HG03571 (cell line): ENCODE results near the gene SNED1.

Experiments
- ATAC-seq: cut with Tn5 transposase; IDR thresholded peaks from one replicate; pipeline ENCODE4 v1.9.1; 2021; ENCODE audit not compliant: unreplicated experiment

The SNED1 gene

DNA sequence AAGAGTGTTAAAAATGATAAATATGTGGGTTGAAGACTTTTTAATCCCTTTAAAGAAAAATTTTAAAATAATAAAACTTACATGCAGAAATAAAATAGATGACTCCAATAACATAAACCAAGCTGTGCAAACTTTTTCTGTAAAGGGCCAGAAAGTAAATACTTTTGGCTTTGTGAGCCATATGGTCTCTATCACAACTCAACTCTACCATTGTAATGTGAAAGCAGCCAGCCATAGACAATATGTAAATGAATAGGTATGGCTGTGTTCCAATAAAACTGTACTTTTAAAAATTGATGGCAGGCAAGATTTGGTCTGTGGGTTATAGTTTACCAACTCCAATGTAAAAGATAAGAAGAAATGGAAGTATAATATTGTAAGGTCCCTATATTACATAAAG lies 45.2 kb downstream of the SNED1 start:
- no peak for ATAC-seq

- no peak for ATAC-seq
Observed at GRCh38 chr2:241047253-241048010, 49.0 kb downstream of the SNED1 start.

DNA sequence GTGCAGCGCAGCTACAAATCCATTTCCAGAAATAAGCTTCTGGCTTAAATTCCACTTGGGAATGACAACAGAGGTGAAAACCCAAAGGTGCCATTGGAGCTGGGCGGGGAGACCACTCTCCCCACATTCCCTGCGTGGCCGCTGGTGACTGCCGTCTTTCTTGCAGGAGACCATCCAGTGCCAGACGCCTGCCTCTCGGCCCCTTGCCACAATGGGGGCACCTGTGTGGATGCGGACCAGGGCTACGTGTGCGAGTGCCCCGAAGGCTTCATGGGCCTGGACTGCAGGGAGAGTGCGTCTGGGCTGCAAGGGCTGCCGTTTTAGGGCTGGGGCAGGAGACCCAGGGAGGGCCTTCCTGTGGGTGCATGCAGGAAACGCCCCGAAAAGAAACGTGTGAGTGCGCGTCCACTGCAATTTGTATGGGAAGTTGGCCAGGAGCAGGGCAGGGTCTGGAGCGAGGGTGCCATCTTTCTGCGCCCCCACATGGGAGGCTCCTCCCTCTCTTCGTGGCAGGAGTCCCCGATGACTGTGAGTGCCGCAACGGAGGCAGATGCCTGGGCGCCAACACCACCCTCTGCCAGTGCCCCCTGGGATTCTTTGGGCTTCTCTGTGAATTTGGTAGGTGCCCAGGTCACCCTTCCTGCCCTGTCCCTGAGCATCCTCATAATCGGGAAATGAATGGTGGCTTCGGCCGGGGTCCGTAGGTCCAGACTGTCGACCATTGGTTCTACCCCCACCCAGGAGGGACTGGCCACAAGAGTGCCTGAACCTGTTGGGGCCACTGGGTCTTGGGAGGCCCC lies 49.9 kb downstream of the SNED1 start:
- no peak for ATAC-seq

GRCh38 chr2:241048949-241049343 lies 50.5 kb downstream of the SNED1 start:
- ATAC-seq, result no peak

GRCh38 chr2:241049739-241050623 lies 51.6 kb downstream of the SNED1 start:
- no peak for ATAC-seq

GRCh38 chr2:241050624-241051577 lies 52.5 kb downstream of the SNED1 start:
- no peak for ATAC-seq

- ATAC-seq, result no peak
Observed at GRCh38 chr2:241051578-241052487, 53.4 kb downstream of the SNED1 start.

DNA sequence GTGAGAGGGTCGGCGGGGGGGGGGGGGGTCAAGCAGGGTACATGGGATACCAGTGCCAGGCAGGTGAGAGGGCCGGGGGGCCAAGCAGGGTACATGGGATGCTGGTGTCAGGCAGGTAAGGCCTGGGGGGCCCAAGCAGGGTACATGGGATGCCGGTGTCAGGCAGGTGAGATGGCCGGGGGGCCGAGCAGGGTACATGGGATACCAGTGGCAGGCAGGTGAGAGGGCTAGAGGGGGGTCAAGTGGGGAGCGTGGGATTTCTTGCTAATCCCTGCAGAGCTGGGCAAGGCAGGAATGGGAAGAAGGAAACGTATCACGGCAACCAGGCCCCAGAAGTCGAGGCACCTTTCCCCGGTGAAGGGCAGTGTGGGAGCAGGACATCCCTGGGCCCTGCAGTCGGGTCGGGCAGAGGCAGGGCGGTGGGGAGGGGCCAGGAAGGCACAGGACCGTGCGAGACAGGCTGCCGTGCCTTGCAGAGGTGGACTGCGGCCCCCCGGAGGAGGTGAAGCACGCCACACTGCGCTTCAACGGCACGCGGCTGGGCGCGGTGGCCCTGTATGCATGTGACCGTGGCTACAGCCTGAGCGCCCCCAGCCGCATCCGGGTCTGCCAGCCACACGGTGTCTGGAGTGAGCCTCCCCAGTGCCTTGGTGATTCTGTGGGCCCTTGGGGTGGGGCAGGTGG lies 54.4 kb downstream of the SNED1 start:
- ATAC-seq, result no peak

DNA sequence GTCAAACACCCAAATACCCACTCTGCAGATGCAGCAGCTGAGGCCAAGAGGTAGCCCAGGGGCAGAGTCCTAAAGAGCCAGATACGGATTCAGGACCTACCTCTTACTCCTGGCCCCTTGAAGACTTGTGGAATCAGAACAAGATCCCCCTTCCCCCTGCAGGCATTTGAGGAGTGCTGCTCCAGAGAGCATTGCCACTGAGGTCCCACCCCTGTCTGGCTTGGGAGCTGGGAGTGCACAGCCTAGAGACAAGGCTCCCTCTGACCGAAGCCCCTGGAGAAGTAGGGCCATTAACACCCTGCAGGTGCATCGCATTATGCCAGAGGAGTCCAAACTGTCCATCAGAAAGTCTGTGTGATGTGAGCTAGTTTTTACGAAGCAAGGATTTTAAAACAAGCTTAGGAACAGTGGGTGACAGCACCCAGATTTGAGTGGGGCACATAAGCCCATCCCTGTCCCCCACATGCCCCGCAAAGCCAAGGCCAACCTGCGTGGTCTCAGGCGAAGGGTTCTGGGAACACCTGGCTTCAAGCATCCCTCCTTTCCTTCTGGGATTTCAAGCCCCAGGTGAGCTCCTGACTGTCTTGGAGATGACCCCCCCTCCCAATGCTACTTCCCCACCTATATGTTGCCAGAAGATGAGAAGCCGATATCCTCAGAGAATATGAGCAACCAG lies 55.3 kb downstream of the SNED1 start:
- no peak for ATAC-seq

DNA sequence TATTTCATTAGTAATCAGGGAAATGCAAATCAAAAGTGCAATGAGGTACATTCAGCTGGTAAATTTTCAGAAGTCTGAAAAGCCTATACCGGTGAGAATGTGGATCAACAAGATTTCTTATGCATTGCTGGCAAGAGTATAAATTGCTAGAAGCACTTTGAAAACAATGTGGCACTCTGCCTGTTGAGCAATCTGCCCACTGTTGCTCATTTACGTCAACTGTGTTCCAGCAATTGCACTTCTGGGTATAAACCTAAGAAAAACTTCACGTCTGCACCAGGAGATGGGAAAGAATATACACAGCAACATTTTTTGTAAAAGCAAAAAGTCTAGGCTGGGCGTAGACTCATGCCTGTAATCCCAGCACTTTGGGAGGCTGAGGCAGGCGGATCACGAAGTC lies 62.9 kb downstream of the SNED1 start:
- no peak for ATAC-seq

- no peak for ATAC-seq
Observed at GRCh38 chr2:241062389-241063092, 64.1 kb downstream of the SNED1 start.

GRCh38 chr2:241063093-241063551 lies 64.7 kb downstream of the SNED1 start:
- no peak for ATAC-seq

DNA sequence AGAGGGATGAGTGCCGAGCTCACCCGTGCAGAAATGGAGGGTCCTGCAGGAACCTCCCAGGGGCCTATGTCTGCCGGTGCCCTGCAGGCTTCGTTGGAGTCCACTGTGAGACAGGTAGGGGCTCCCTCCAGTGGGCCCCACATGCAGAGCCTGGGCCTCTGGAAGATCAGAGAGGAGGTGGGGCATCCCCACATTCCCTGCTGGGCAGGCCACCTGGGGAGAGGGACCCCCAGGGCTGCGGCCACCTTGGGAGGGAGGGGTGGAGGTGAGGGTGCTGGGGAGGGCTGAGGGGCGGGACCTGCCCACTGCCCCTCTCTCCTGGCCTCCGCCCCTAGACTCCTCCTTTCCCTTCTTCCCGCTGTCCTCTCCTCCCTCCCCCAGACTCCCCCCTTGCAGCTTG lies 65.2 kb downstream of the SNED1 start:
- ATAC-seq, result no peak

DNA sequence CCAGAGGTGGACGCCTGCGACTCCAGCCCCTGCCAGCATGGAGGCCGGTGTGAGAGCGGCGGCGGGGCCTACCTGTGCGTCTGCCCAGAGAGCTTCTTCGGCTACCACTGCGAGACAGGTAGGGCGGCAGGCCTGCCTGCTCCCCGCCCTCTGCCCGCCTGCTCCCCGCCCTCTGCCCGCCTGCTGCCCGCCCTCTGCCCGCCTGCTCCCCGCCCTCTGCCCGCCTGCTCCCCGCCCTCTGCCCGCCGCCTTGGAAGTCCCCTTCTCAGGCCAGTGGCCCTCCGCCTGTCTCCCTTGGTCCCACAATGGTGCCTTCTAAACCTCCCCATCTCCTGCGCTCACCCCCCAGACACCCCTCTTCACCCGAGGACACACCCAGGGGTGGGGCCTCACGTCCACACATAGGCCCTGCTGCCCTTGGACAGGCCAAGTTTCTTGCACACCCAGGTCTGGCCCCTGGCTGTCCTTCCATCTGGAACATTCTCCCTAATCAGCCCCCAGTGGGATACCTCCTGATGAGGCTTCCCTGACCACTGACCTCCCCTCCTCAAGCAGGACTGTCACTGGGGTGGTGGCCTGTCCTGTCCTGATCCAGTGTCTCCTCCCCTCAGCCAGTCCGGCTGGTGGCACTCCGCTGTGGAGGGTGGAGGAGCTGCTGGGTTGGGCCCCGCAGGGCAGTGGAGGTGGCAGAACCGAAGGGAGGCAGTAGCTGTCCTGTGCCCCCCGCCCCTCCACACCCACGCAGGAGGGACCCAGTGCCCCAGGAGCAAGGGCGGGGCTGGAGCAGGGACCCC lies 65.8 kb downstream of the SNED1 start:
- no peak for ATAC-seq

DNA sequence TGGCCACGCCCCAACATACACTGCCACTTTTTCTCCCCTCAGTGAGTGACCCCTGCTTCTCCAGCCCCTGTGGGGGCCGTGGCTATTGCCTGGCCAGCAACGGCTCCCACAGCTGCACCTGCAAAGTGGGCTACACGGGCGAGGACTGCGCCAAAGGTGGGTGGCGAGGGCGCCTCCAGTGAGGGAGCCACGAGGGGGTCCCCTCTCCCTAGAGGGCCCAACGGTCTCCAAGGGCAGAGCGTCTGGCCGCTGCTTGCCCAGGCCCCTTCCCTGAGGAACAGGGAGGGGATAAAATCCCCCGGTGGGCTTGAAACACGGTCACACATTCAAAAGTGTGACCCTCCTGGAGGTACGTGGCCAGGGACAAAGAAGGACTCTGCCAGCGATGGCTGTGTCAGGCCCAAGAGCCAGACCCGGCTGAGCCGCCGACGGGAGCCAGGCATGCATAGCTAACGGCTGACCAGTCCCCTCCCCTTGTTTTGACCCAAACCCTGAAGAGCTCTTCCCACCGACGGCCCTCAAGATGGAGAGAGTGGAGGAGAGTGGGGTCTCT lies 66.5 kb downstream of the SNED1 start:
- no peak for ATAC-seq

GRCh38 chr2:241065355-241065803 lies 67.0 kb downstream of the SNED1 start:
- ATAC-seq, result no peak
